GM12801 (cell line): Measurements from ENCODE around the gene YLPM1.

ENCODE experiments used
- CTCF ChIP-seq: IDR thresholded peaks from one replicate; pipeline ENCODE4 v1.5.1; 2011; ENCODE audit warnings: control low read depth; ENCODE audit not compliant: insufficient read length; ENCODE audit errors: extremely low read depth

Gene YLPM1

GRCh38 chr14:74816124-74816523 is 53.0 kb downstream of the YLPM1 start:
- no peak for TF ChIP-seq CTCF

GRCh38 chr14:74820288-74820687 is 57.2 kb downstream of the YLPM1 start:
- TF ChIP-seq CTCF, result no peak

GRCh38 chr14:74821267-74821915 is 58.3 kb downstream of the YLPM1 start:
- no peak for TF ChIP-seq CTCF

- no peak for TF ChIP-seq CTCF
Measured at GRCh38 chr14:74824997-74825396, 61.9 kb downstream of the YLPM1 start.

GRCh38 chr14:74826574-74826973 is 63.5 kb downstream of the YLPM1 start:
- no peak for TF ChIP-seq CTCF

- TF ChIP-seq CTCF, result no peak
Measured at GRCh38 chr14:74829251-74829650, 66.1 kb downstream of the YLPM1 start.

- no peak for TF ChIP-seq CTCF
Measured at GRCh38 chr14:74832849-74833248, 69.7 kb downstream of the YLPM1 start.
